Activated naive CD8-positive, alpha-beta T cell treated with anti-CD3 and anti-CD28 coated beads for 36 hours (primary cell): ENCODE data around the gene CLRN3. TPM values are rescaled to one million over a fixed set of nuclear protein-coding genes. Genes with fewer than 3 reads are reported as not detected.
A peak's percentile ranks its signal among the peaks of the same experiment; 100 is the strongest.

Experiments used
- DNase-seq: peaks from one replicate; pipeline ENCODE4 v3.0.0; 2021
- H3K27ac Mint-ChIP-seq: one replicate; pipeline ENCODE4 v1.8.0; 2022; ENCODE audit warnings: mild to moderate bottlenecking, moderate library complexity, mixed read lengths
- H3K27me3 Mint-ChIP-seq: one replicate; pipeline ENCODE4 v1.8.0; 2022; ENCODE audit warnings: mild to moderate bottlenecking, mixed read lengths
- H3K36me3 Mint-ChIP-seq: one replicate; pipeline ENCODE4 v1.8.0; 2021; ENCODE audit warnings: mild to moderate bottlenecking, mixed read lengths
- H3K4me1 Mint-ChIP-seq: one replicate; pipeline ENCODE4 v1.8.0; 2021; ENCODE audit warnings: mixed read lengths
- H3K4me3 Mint-ChIP-seq: one replicate; pipeline ENCODE4 v1.8.0; 2022; ENCODE audit warnings: mild to moderate bottlenecking, moderate library complexity, mixed read lengths
- H3K9me3 Mint-ChIP-seq: one replicate; pipeline ENCODE4 v1.8.0; 2022; ENCODE audit warnings: mixed read lengths
- total RNA-seq, 2 experiments: library from RNA; stranded (reverse); gene quantifications; one replicate each; pipeline ENCODE4 v1.2.3, GENCODE V29; 2021

CLRN3 gene
- total RNA-seq, 2 experiments from 2014 or later, result not detected

DNA sequence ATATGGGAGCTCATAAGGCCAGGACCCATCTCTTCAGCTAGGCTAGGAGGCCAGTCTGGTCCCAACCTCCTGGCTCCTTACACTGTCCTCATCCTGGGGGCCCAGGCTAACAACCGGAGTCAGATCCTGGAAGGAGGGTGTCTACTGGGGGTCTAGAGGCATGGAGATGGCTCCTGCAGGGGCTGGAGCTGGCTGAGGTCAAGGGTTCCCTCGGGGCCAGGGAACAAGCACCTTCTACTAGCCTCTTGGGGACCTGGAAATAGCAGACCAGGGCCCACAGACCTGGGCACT is 37.2 kb downstream of the CLRN3 start:
- no peaks in the 10 kb centered on the region for H3K36me3 Mint-ChIP-seq

DNA sequence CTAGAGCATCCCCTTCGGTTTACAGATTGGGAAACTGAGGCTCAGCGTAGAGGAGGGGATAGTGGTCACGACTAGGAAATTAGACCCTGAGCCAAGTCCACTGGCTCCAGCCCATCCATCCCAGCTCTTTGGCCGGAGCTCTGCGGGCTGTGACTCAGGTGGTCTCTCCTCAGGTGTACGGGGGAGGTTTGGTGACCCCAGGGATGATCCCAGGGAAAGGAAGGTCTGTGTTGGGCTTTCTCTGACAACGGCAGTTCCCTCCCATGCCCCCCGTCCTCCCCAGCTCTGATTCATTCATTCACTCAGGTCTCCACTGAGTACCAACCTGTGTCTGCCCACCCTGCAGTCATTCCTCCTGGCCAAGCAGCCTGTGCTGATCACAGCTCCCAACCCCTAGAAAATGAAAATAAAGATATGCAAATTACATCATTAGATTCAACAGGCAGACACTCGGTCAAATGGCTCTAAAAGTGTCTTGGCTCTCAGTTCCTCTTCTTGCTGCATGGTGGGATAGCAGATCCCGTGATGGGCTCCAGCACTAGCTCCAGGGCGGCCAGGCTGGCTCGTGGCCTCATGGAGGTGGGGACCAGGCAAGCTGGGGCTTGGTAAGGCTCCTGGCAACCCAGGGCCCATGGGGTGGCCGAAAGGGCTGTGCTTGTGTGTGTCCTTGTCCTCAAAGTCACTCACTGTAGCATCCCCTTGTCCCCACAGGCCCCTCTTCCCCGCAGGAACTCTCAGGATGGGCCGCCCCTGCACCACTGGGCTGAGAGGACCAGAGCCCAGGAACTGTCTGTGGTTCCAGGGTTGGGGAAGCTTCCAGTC is 37.8 kb downstream of the CLRN3 start:
- no peak for DNase-seq
- Mint-ChIP-seq H3K27me3 (peaks cover 7% of the 10 kb centered on the region), H3K9me3 (no peaks in the 10 kb centered on the region), H3K4me1 (peaks cover 1% of the 10 kb centered on the region), H3K4me3 (no peak overlapping the region), H3K36me3 (no peaks in the 10 kb centered on the region), H3K27ac (no peak overlapping the region)

More for the DNA sequence above, 37.2 kb downstream of the CLRN3 start:
- peaks cover 7% of the 10 kb centered on the region for H3K27me3 Mint-ChIP-seq
- no peak for DNase-seq
- H3K4me1 Mint-ChIP-seq, result peaks cover 1% of the 10 kb centered on the region
- no peak overlapping the region for H3K27ac Mint-ChIP-seq
- H3K4me3 Mint-ChIP-seq, result no peak overlapping the region
- no peaks in the 10 kb centered on the region for H3K9me3 Mint-ChIP-seq

DNA sequence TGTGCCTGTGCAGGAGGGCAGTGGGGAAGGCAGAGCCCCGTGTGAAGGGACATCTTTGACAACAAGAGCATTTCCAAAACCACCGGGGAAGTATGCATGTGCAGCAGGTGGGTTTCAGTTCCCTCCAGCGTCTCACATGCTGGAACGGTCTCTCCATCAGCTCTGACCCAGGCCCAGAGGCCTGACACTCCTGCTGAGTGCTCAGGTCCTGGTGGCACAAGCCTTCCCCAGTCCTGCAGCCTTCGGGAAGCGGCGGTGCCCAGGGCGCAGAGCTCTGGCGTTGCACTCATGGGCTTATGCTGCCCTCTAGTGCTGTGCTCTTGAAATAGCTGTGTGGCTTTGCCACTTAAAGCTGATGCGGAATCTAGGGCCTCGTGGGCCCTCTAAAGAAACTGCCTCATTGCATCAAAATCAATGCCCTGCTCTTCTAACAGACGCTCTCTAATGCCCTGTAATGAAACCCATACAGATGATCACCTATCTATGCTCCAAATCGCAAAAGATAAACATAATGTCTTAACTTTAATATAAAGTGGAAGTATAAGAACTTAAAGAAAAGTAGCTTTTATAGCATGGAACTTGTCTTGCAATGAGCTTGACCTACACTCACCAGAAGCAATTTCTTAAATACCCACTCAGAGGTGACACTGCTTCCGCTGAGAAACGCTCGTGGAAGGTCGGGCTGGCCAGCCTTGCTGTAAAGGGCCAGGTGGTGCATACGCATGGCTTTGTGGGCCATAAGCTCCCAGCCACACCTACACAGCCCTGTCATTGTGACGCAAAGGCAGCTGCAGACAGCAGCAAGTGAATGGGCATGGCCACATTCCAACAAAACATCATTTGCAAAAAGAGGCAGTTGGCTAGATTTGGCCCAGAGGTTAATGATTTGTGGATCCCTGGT is 38.6 kb downstream of the CLRN3 start:
- peak; percentile 39 for DNase-seq
- Mint-ChIP-seq H3K27me3 (peaks cover 7% of the 10 kb centered on the region), H3K4me1 (peaks cover 1% of the 10 kb centered on the region), H3K4me3 (no peak overlapping the region), H3K36me3 (no peaks in the 10 kb centered on the region), H3K9me3 (no peaks in the 10 kb centered on the region), H3K27ac (no peak overlapping the region)

GRCh38 chr10:127852456-127852855 is 40.3 kb downstream of the CLRN3 start:
- H3K4me1 Mint-ChIP-seq, result peaks cover 1% of the 10 kb centered on the region
- DNase-seq, result no peak
- H3K27ac Mint-ChIP-seq, result no peak overlapping the region
- peaks cover 7% of the 10 kb centered on the region for H3K27me3 Mint-ChIP-seq
- H3K4me3 Mint-ChIP-seq, result no peak overlapping the region
- no peaks in the 10 kb centered on the region for H3K36me3 Mint-ChIP-seq
- peaks cover 4% of the 10 kb centered on the region for H3K9me3 Mint-ChIP-seq

DNA sequence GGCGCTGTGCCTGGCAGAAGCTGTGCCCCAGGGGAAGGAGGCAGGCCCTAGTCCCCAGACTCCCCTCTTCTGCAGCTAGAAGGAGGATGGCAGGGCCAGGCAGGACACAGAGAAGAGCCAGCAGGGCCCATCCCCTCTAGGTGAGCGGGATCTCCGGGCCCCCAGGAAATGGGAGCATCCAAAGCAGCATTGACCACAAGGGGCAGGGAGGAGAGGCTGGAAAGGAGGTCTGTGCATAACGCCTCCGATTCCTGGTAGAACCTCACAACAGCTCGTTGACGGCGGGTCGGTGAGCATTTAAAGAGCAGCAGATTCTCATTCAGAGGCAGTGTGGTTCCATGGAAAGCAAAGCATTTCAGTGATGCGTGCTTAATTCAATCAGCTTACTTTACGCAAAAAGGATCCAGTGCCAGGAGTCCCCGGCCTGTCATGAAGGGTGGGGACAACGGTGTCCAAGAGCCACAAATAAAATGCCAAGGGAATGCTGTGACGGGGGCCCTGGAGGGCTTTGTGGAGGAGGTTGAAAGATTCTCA is 41.0 kb downstream of the CLRN3 start:
- Mint-ChIP-seq H3K27ac (no peak overlapping the region), H3K4me1 (peaks cover 1% of the 10 kb centered on the region), H3K27me3 (peaks cover 7% of the 10 kb centered on the region), H3K36me3 (no peaks in the 10 kb centered on the region), H3K9me3 (peaks cover 4% of the 10 kb centered on the region), H3K4me3 (no peak overlapping the region)
- DNase-seq, result no peak

DNA sequence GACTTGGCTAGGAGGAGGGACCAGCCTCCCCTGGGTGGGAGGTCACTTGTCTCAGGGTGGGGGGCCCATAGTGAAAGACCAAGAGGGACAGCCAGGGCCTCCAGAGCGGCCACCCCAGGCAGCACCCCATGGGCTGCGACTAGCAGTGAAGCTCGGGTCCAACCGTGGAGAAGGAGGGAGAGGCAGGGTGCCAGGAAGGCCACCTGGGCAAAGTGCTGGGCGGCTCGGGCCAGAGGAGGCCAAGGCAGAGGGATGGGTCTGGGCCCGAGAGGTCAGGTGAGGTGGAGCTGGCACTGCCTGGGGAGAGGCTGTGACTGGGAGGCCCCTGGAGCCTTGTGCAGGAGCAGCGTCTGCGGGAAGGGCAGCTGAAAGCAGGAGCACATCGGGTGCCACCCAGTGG is 41.8 kb downstream of the CLRN3 start:
- H3K27me3 Mint-ChIP-seq, result peaks cover 7% of the 10 kb centered on the region
- H3K9me3 Mint-ChIP-seq, result peaks cover 4% of the 10 kb centered on the region
- no peak for DNase-seq
- no peak overlapping the region for H3K27ac Mint-ChIP-seq
- no peak overlapping the region for H3K4me3 Mint-ChIP-seq
- peaks cover 1% of the 10 kb centered on the region for H3K4me1 Mint-ChIP-seq
- H3K36me3 Mint-ChIP-seq, result no peaks in the 10 kb centered on the region

GRCh38 chr10:127849921-127850320 is 42.8 kb downstream of the CLRN3 start:
- no peak overlapping the region for H3K27ac Mint-ChIP-seq
- peaks cover 4% of the 10 kb centered on the region for H3K9me3 Mint-ChIP-seq
- H3K4me1 Mint-ChIP-seq, result peaks cover 1% of the 10 kb centered on the region
- no peak overlapping the region for H3K4me3 Mint-ChIP-seq
- no peak for DNase-seq
- no peaks in the 10 kb centered on the region for H3K36me3 Mint-ChIP-seq
- H3K27me3 Mint-ChIP-seq, result peaks cover 7% of the 10 kb centered on the region

DNA sequence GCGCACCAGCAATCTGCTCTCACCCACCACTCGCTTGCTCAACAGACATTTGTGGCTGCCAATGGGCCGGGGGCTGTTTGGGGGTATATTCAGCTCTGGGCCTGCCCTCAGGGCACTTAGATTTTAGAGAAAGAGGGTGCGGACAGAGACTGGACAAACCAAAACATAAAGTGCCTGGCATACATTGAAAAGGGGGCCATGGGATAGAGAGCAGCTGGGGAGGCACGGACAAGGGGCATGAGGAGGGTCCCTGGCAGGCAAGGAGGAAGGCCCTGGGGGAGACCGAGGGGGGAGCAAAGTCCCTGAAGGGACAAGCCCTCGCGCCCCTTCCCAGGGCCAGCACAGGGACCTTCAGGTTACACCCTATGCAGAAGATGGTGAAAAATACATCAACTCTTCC is 43.5 kb downstream of the CLRN3 start:
- H3K9me3 Mint-ChIP-seq, result peaks cover 4% of the 10 kb centered on the region
- peaks cover 1% of the 10 kb centered on the region for H3K4me1 Mint-ChIP-seq
- no peak overlapping the region for H3K27ac Mint-ChIP-seq
- H3K4me3 Mint-ChIP-seq, result no peak overlapping the region
- DNase-seq, result no peak
- peaks cover 7% of the 10 kb centered on the region for H3K27me3 Mint-ChIP-seq
- H3K36me3 Mint-ChIP-seq, result no peaks in the 10 kb centered on the region

DNA sequence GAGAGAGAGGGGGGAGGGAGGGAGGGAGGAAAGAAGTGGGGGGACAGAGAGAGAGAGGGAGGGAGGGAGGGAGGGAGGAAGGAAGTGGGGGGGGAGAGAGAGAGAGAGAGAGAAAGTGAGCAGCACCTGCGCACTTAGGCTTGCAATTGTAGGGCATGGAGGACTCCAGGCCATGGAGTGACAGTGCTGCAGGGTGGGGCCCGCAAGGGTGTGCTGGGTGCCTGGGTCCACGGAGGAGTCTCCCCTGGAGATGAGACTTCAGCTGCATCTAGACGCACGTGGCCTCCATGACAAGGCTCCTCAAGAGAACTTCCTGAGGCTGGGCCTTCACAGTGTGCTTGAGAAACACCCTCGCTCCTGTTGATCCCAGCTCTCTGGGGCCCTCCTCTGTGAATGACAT is 44.5 kb downstream of the CLRN3 start:
- no peak overlapping the region for H3K4me3 Mint-ChIP-seq
- no peaks in the 10 kb centered on the region for H3K36me3 Mint-ChIP-seq
- peaks cover 2% of the 10 kb centered on the region for H3K27me3 Mint-ChIP-seq
- H3K27ac Mint-ChIP-seq, result no peak overlapping the region
- H3K9me3 Mint-ChIP-seq, result peaks cover 4% of the 10 kb centered on the region
- no peaks in the 10 kb centered on the region for H3K4me1 Mint-ChIP-seq
- DNase-seq, result no peak

DNA sequence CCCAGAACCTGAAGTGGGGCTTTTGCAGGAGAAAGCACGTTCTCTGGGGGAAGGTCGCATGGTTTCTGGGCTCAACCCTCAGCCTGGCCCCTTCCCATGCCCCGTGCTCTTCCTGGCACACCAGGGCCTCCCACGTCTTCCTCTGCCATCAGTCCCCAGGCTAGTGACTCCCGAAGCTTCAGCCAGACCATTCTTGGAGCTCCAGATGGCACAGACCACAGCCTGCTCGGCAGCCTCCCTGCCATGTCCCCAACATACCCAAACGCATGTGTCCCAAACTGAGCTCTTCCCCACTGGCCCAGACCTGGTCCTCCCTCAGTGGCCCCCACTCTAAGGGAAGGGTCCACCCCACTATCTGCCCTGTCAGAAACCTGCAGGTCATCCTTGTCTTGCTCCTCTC is 47.0 kb downstream of the CLRN3 start:
- H3K27me3 Mint-ChIP-seq, result no peaks in the 10 kb centered on the region
- DNase-seq, result no peak
- no peak overlapping the region for H3K4me3 Mint-ChIP-seq
- no peaks in the 10 kb centered on the region for H3K36me3 Mint-ChIP-seq
- no peak overlapping the region for H3K27ac Mint-ChIP-seq
- H3K4me1 Mint-ChIP-seq, result no peaks in the 10 kb centered on the region
- peaks cover 4% of the 10 kb centered on the region for H3K9me3 Mint-ChIP-seq

- no peak overlapping the region for H3K4me3 Mint-ChIP-seq
- DNase-seq, result no peak
- no peaks in the 10 kb centered on the region for H3K36me3 Mint-ChIP-seq
- no peaks in the 10 kb centered on the region for H3K9me3 Mint-ChIP-seq
- no peak overlapping the region for H3K27ac Mint-ChIP-seq
- H3K27me3 Mint-ChIP-seq, result no peaks in the 10 kb centered on the region
- H3K4me1 Mint-ChIP-seq, result no peaks in the 10 kb centered on the region
Measured at GRCh38 chr10:127840884-127841283, 51.9 kb downstream of the CLRN3 start.

- no peaks in the 10 kb centered on the region for H3K36me3 Mint-ChIP-seq
- no peaks in the 10 kb centered on the region for H3K4me1 Mint-ChIP-seq
- no peak overlapping the region for H3K4me3 Mint-ChIP-seq
- no peaks in the 10 kb centered on the region for H3K9me3 Mint-ChIP-seq
- DNase-seq, result no peak
- peaks cover 1% of the 10 kb centered on the region for H3K27me3 Mint-ChIP-seq
- no peak overlapping the region for H3K27ac Mint-ChIP-seq
Measured at GRCh38 chr10:127836966-127837365, 55.8 kb downstream of the CLRN3 start.

- H3K36me3 Mint-ChIP-seq, result no peaks in the 10 kb centered on the region
- H3K9me3 Mint-ChIP-seq, result no peaks in the 10 kb centered on the region
- no peak overlapping the region for H3K27ac Mint-ChIP-seq
- no peak for DNase-seq
- peaks cover 8% of the 10 kb centered on the region for H3K27me3 Mint-ChIP-seq
- no peak overlapping the region for H3K4me3 Mint-ChIP-seq
- H3K4me1 Mint-ChIP-seq, result no peaks in the 10 kb centered on the region
Measured at GRCh38 chr10:127836176-127836575, 56.6 kb downstream of the CLRN3 start.

DNA sequence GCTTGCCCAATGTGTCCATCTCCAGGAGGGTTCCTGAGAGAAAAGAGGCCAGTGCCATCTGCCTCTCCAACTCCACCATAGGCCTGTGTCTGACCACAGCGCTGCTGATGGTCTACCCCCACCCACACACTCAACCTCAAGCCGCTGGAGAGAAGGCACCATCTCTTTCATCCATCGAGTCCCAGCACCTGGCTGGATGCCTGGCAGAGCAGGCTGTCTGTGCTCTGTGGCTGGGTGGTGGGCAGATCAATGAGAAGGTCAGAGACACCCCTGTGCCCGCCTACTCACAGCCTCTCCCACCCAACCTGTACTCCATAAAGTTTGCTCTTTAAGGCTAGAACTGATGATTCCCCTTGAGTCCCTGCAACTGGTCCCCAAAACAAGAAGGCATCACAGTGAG is 58.0 kb downstream of the CLRN3 start:
- Mint-ChIP-seq H3K4me3 (no peak overlapping the region), H3K27me3 (peaks cover 8% of the 10 kb centered on the region), H3K27ac (no peak overlapping the region), H3K36me3 (no peaks in the 10 kb centered on the region), H3K4me1 (no peaks in the 10 kb centered on the region), H3K9me3 (no peaks in the 10 kb centered on the region)
- DNase-seq, result no peak

GRCh38 chr10:127834221-127834620 is 58.5 kb downstream of the CLRN3 start:
- Mint-ChIP-seq H3K27me3 (peaks cover 8% of the 10 kb centered on the region), H3K36me3 (no peaks in the 10 kb centered on the region), H3K4me3 (no peak overlapping the region), H3K9me3 (no peaks in the 10 kb centered on the region), H3K27ac (no peak overlapping the region), H3K4me1 (no peaks in the 10 kb centered on the region)
- DNase-seq, result no peak
